ENCODE results near the gene TESMIN.

The TESMIN gene

DNA sequence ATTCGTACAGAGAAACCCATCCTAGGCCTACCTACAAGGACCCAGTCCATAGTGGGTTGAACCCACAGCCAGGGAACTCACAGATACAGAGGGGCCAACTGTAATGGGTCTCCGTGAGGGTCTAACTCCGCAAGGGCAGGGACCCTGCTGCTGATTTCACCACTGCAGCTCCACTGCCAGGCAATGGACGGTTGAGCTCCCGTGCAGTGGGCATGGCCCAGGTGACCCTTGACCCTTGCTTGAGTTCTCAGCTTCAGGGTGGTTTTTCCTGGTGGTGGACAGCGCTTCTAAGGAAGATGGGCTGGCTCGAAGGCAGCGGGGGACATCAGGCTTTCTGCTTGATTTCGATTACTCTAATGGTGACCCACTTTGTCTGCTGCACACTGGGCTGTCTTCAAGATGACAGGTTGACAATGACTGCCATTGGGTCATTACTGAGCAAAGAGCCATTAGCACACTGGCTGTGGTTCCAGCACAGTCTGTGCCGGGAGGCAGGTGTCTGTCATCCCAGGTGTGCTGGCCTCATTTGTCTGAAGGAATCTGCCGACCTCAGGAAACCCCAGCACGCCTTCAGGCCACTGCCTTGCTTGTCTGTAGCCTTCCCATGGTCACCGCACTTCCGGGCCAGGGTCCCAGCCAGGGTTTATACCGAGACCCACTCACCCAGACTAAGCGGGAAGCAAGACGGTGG, 70.6 kb downstream of the TESMIN start:
- no peak for DNase-seq

DNA sequence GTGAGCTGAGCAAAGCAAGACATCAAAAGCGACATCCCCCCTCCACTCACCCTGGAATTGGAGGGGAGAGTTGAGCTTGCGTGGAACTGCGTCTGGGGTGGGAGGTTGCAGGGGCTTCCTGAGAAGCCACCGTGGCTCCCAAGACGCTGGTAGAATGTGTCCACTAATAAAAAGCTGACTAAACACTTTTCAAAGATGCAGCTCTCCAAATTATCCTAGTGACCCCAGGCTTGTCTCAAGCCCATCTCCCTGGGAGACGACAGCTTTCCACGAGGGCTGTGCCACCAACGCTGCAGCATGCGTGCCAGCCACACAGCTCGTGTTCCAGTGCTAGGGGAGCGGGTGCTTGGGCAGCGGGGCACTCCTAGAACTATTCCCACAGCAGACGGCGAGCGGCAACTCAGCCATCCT, 73.3 kb downstream of the TESMIN start:
- DNase-seq = no peak

DNA sequence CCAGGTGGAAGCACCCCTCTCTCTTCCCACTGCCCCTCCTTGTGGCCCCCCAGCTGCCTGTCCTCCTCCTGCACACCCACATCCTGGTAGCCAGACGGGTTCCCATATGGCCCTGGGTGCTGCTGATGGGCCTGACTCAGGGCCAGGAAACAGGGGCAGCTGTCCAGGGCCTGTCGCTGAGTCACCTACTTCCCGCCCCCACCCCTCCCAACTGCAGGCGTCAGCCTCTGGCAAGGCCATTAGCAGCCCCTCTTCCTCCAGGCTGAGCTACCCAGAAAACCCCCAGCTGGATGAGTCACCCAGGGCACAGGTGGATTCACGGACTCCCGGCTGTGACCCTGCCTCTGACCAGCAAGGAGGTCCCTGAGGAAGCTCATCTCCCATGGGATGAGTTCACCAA, 73.9 kb downstream of the TESMIN start:
- peak; percentile 95 for DNase-seq

DNA sequence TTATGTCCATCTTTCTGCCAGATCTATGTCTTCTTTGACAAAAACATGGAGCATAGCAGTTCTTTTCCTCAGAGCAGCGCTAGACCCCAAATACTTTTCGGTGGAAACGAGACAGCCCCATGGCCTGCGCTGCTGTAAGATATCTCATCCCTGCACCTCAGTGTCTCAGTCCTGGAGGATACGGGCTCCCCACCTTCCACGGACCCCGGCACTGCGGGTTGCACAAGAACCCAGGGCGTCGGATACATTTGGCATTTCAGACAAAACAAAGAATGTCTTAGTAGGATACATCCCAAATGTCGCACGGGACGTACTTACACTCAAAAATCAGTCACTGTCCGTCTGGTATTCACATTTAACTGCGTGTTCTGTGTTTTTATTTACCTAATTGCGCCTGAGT, 76.9 kb downstream of the TESMIN start:
- no peak for DNase-seq

DNA sequence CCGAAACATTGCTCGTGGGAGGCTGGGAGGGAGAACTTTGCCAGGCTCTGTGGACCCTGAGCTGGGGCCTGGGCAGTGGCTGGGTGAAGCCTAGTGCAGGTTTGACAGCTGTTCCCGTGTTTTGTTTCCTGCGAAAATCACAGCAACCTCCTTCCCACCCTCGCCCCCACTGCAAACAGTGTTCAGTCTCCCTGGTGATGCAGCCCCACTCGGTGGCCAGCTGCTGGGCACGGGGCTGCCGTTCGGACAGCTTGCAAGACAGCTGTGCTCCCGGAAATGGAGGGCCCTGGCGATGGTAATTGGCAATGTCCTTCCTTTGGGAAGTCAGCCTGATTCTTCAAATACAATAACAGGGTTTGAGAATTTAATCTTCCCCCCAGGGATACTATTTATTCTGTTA, 77.3 kb downstream of the TESMIN start:
- no peak for DNase-seq

DNA sequence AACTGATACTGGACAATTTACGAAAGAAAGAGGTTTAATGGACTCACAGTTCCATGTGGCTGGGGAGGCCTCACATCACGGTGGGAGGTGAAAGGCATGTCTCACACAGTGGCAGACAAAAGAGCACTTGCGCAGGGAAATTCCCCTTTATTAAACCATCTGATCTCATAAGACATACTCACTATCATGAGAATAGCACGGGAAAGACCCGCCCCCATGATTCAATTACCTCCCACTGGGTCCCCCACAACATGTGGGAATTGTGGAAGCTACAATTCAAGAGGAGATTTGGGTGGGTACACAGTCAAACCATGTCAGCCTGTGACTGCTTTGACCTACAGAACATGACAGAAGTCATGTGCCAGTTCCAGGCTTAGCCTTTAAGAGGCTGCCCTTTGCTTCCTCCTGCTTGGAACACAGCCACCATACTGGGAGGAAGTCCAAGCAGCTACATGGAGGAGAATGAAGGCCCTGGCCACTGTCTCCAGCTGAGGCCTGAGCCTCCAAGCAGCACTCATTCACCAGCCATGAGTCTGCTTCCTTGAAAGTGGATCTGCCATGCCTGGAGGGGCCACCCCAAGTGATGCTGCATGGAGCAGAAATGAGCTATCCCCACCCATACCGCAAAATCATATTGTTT, 77.9 kb downstream of the TESMIN start:
- DNase-seq = no peak

DNA sequence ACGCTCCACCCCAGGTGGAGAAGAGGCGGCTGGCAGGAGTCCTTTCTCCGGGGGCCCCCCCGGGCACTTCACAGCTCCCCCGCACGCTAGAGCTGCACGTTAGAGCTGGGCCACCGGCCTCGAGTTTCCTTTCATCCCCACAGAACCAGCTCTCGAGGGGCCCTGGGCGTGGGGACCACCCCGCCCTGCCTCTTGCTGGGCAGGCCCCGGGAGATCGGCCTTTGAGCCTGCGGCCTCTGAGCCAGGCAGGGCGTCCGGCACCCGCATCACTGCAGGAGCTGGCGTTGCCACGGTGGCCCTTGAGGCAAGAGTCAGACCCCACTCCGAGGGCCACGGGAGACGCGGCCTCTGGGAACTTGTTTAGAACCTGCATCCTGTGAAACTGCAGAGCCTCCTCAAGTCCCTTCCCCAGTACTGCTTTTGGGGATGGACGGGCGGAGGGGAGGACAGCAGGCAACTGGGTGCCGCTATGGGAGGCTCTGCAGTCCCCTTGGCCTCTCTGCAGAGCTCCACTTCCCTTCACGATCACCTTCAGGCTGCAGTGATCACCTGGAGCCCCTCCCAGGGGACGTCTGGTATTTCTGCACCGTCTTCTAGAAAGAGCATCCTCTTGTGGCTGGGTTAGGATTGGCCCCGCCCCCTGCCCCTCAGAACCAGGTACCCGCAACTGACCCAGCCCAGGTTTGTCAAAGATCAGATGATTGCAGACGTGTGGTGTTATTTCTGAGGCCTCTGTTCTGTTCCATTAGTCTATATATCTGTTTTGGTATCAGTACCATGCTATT, 80.9 kb downstream of the TESMIN start:
- no peak for DNase-seq

DNA sequence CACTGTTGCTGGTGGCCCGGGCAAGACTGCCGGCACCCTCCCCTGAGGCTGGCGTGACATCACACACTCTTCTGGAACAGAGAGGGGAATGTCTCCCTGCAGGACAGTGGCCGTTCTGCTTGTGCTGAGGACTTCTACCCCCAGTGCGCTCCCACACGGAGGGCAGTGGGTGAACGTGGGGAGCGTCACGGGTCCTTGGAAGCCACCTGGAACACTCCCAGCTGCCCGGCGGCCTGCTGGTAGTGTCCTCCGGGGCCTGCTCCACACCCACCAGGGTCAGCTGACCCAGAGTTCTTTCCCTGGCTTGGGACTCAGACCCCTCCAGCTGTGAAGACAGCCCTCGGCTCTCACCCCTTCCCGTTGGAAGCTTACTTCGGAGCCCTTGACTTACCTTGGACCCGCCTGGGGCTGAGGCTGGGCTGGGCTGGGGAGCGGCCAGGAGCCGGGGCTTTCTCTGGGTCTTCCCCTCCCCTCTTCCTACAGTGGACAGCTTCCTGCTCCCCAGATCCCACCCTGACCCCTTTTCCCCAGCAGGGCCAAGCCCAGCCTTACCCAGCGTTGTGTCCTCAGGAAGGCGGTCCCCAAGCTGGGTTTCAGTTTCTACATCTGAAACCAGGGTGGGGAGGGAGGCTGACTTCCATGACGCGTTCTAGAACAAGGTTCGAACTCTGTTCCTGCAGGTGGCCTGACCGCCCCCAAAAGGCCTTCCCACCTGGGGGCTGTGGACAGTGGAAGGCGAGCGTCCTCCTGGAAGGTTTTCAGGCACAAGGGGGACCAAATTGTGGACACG, 81.8 kb downstream of the TESMIN start:
- DNase-seq = no peak

DNA sequence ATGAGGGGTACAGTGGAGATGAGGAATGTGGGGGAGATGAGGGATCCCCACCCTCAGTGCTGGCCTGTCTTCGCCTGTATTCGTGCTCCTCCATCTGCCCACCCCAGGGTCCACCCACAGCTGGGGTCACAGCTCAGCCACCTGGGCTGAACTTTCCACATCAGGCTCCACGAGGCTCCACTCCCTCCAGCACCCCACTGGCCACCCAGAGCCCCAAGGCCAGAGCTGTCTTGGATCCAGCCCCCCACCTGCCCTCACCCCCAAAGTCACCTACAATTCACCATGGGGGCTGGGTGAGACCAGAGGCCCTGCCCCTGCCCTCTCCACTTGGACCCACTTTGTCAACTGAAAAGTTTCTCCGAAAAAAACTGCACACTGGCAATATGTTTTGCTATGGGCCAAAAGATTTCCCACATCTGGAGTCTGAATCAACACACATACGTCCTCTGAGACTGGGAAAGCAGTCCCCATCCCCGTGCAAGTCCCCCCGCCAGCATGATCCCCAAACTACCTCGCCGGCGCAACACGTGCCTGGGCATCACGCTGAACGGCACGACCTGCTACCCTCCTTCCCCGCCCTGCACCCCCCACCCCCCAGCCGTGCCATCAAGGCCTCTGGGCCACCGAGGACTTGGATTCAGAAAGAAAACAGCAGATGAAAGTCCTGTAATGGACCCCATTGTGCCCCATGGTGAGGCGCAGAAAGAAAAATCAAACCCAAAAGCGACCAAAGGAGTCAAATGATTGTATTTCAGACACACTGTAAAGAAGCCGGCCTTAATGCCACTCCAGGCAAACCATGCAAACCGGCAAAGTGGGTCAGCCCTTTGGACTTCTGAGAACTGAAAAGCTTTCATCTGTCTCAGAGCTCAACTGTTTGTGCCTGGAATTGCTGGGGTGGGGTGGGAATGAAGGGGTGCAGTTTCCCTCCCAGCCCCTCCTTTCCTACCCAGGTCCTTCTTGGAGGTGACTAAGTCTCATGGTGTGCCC, 83.5 kb downstream of the TESMIN start:
- no peak for DNase-seq

DNA sequence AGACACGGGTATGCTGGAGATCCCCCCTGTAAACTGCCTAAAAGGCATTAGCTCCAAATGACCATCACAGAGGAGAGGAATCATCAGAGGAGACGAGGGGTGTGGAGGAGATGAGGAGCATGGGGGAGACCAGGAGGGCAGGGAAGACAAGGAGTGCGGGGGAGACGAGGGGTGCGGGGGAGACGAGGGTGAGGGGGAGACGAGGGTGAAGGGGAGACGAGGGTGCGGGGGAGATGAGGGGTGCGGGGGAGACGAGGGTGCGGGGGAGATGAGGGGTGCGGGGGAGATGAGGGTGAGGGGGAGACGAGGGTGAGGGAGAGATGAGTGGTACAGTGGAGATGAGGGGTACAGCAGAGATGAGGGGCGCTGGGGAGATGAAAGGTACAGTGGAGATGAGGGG, 84.5 kb downstream of the TESMIN start:
- DNase-seq = no peak

DNA sequence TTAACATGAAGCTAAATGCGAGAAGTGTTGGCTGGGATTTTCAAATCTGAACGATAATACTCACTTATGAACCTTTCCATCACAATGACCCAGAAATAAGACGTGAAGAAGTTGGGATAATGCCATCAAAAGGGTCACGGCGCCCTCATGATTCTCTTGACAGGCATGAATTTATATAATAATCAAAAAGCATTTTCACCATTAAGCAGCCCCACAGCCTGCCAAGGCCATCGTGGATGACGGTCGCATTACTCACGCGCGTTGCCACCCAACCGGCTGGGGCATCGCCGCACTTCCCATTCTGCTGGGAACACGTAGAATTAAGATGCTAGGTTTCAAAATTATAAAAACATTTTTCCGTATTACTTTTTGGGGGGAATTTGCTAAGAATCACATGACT, 85.9 kb downstream of the TESMIN start:
- DNase-seq = no peak

DNA sequence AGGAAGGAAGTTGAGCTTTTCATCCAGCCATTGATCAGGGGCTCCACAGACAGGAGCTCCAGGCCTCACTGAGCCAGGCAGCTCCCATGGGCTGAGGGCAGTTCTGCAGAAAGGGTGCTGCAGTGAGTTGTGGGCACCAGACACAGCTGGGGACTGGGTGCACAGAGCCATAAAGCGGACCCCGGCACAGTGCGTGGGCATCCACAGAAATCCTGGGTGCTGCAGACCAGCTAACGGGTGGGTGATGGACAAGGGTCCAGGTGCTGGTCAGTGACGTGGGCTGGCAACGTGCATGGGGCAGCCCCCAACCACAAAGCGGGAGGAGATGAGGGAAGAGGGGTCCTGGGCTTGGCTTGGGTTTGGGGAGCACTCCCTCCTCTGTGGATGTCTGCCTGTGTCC, 86.4 kb downstream of the TESMIN start:
- DNase-seq = no peak

DNA sequence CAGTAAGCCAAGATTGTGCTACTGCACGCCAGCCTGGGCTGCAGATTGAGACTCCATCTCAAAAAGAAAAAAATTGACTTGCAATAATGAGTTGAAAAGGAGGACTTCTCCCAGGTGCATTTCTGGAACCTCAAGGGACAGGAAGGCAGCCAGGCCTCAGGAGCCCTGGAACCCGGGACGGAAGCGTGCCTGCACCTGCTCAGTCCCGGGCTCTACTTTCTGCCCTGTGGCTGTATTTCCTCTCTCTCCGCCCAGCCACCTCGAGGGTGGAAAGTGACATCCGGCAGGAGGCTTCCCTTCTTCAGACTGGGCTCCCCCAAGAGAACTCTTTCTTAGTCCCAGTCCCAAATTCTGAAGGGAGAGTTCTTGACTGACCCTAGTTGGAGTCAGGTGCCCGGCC, 87.2 kb downstream of the TESMIN start:
- DNase-seq = no peak

DNA sequence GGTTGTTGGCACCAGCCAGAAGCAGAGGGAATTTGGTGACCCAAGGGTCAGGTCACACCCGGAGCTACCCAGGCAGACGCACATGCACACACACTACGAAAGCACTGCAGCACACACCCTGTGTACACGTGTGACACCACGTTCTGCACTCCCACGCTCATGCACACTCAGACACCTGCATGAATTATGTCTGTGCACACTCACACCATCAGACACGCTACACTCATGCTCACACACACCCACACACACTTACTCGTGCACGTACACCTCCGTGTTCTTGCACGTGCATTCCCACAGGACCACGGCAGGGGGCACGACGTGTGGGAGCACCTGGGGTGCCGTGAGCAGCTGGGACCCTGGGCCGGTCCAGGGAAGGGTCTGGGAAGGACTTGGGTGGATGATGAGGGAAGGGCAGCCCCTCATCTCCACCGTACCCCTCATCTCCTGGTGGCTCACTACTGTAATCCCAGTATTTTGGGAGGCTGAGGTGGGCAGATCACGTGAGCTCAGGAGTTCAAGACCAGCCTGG, 87.8 kb downstream of the TESMIN start:
- no peak for DNase-seq

DNA sequence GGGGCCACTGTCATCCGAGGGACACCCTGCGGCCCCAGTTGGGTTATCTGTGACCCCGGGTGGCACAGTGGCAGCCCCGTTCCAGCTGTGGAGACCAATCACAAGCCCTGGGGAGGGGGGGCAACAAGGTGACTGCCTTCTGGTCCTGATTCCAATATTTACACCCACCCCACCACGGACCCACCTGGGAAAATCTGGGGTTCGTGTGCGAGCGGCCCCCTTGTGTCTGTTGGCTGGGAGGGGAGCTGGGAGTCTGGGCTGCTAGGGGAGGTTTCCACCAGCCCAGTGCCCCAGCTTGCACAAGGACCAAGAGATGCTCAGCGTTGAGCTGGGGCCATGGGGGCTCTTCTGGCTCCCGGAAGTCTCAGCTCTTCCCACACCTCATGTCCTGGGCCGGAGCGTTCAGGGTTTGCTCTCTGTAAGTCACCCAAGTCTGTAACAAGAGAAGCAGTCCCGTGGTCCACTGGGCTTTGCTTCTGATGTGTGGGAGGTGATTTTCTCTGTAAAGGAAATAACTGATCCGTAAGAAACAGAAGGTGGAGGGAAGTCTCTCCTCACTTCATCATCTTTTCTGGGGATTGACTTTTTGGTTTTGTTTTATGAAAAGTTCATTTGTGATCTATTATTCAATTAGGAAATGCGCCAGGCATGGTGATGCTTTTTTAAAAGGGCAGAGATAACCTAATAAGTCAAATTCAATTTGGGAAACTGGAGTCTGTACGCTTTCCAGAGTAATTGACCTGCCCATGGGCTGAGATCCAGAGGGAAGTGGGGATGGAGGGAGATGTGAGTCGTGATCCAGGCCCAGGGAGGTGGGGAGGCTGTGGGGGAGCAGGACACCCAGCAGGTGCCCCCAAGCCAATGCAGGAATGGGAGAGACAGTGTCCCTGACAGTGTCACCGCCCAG, 89.4 kb downstream of the TESMIN start:
- DNase-seq = no peak

DNA sequence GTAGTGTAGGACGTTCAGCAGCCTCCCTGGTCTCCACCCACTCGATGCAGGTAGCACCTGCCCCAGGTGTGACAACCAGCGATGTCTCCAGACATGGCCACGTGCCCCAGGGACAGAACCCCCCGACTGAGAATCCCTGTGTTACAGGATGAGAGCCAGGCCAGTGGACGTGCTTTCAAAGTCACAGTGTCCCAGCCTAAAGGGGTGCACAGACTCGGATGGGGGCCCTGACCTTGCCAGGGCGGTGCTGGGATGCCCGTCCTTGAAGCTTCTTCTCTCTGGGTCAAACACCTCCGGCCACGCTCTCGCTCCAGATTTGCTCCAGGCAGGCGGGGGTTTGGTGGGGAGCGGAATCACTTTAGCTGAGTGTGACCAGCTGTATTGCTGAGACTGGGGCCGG, 90.3 kb downstream of the TESMIN start:
- DNase-seq = no peak

DNA sequence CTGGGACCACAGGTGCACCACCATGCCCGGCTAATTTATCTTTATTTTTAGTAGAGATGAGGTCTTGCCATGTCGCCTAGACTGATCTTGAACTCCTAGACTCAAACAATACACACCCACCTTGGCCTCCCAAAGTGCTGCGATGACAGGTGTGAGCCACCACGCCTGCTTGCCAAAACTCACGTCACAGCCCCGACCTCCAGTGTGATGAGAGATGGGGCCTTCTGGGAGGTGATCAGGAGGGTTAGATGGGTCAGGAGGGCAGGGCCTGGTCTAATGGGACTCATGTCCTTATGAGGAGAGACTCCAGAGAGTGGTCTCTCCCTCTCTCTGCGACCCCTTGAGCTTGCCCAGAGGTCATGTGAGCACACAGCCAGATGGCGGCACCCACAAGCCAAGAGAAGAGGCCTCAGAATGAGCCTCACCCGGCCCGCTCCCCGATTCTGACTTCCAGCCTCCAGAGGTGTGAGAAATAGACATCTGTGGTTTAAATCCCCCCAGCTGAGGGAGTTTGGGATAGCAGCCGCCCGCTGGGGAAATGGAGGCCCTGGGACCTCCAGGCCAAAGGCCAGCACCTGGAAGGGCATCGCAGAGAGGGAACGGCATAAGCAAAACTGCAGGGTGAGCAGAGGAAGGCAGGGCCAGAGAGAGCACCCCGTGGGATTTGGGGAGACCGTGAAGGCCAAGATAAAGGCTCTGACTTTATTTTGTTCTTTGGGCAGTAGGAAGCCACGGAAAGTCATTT, 91.1 kb downstream of the TESMIN start:
- no peak for DNase-seq

DNA sequence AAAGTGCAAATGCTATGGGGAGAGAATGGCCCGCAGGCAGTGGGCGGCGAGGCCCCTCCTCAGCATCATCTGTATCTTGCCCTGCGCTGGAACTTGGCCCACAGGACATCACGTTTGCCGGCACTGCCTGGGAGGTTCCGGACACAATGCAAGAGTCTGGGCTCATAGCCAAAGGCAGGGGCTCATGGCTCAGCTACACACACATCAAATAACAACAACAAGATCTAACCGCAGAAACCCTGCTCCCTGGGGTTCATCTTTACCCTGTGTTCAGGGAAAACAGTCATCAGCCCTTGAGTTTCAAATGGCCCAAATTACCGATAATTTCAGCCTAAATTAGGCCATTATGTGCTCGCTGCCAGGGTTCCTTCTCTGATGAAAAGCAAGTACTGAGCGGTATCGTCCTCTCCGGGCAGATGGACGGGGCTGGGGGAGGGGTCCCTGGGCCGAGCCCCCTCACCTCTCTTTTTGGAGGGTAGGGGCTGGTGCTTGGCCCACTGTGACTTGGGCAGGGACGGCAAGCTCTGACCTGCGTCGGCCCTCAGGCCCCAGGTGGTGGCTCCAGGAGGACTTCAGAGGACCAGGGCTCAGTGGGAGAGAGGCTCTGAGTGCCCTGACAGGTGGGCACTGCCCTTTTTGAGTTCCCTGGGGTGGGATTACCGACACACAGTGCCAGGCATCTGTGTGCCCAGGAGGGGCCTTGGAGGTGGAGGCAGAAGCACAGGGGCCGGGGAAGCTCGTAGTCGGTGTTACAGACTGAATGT, 92.0 kb downstream of the TESMIN start:
- DNase-seq = no peak

DNA sequence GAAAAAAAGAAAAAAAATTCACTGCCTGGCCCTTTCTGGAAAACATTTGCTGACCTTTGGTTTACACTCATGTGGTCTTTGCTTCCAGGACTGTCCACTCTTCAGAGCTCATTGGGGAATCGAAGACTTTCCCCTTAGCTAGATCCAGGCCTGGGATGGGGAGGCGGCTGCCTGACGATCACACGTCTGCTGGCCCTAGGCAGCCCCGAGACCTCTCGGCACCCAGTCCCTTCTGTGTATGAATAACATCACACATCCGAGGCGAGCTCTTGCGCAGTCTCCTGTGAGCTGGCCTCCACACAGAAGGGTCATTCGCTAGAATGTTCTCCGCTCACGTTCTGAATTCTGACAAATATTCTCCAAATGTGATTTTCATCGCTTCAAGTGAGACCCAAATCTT, 92.7 kb downstream of the TESMIN start:
- no peak for DNase-seq
